OCI-LY7 (cell line): Measurements from ENCODE around the gene ANO10. TPM values are rescaled to one million over a fixed set of nuclear protein-coding genes. Genes with fewer than 3 reads are reported as not detected.
"Not testable (repeated sequence)": the region's sequence is repeated elsewhere in the genome, so short reads cannot be mapped to it uniquely, and the experiment has no call there.

Experiments used
- BruUV-seq: library from RNA; stranded (reverse); fragments of 400-500 nt; replicated peaks from 2 replicates; lab custom pipeline; 2021; lab: Mats Ljungman, UMichigan
- CTCF ChIA-PET: fragments of 300-600 bp; sonication (Branson Sonifier 250); formaldehyde crosslinking; loops from one replicate; lab custom pipeline; 2022; ENCODE audit warnings: antibody characterized with exemption; ENCODE audit not compliant: unreplicated experiment; lab: Charles Lee
- POLR2A ChIA-PET: fragments of 300-600 bp; sonication (Branson Sonifier 250); formaldehyde crosslinking; loops from one replicate; lab custom pipeline; 2022; ENCODE audit warnings: antibody characterized with exemption; lab: Charles Lee
- DNase-seq: peaks from one replicate; pipeline ENCODE4 v3.0.0-alpha.2; 2015; ENCODE audit warnings: low spot score
- H2AFZ ChIP-seq: fragments of 200-600 bp; sonication (generic), shearing (Covaris generic); 2 replicates; pipeline ENCODE4 v1.6.1; 2014; ENCODE audit warnings: mild to moderate bottlenecking, antibody characterized with exemption, low read length, moderate library complexity
- H3K27ac ChIP-seq: fragments of 200-600 bp; sonication (generic); 2 replicates; pipeline ENCODE4 v1.5.1; 2014; ENCODE audit warnings: mixed run types, low read depth, mild to moderate bottlenecking, moderate library complexity, low read length, inconsistent platforms; ENCODE audit not compliant: poor library complexity, severe bottlenecking
- H3K36me3 ChIP-seq: fragments of 200-600 bp; sonication (generic); 2 replicates; pipeline ENCODE4 v1.6.1; 2014; ENCODE audit warnings: mild to moderate bottlenecking, antibody characterized with exemption, low read length, moderate library complexity, mixed read lengths; ENCODE audit not compliant: insufficient read depth
- H3K4me1 ChIP-seq: fragments of 200-600 bp; sonication (generic); 2 replicates; pipeline ENCODE4 v1.5.1; 2014; ENCODE audit warnings: mild to moderate bottlenecking, low read length; ENCODE audit not compliant: insufficient read depth, poor library complexity, severe bottlenecking
- H3K4me2 ChIP-seq: fragments of 200-600 bp; sonication (generic); 2 replicates; pipeline ENCODE4 v1.6.1; 2014; ENCODE audit warnings: mild to moderate bottlenecking, low read length
- H3K4me3 ChIP-seq: fragments of 200-600 bp; sonication (generic); 2 replicates; pipeline ENCODE4 v1.5.1; 2014; ENCODE audit warnings: mild to moderate bottlenecking, low read depth, low read length; ENCODE audit not compliant: poor library complexity, severe bottlenecking
- H3K79me2 ChIP-seq: fragments of 200-600 bp; sonication (generic); 2 replicates; pipeline ENCODE4 v1.6.1; 2016; ENCODE audit warnings: low read depth, mild to moderate bottlenecking, low read length, moderate library complexity, mixed read lengths; ENCODE audit not compliant: insufficient read depth
- H3K9me2 ChIP-seq: fragments of 200-600 bp; sonication (generic); 2 replicates; pipeline ENCODE4 v1.6.1; 2016; ENCODE audit warnings: mild to moderate bottlenecking, low read length, mixed read lengths; ENCODE audit not compliant: insufficient read depth
- H3K9me3 ChIP-seq: fragments of 200-600 bp; sonication (generic); 2 replicates; pipeline ENCODE4 v1.6.1; 2014; ENCODE audit warnings: mild to moderate bottlenecking, mixed run types, low read length, mixed read lengths
- H4K20me1 ChIP-seq: fragments of 200-600 bp; sonication (generic); 2 replicates; pipeline ENCODE4 v1.6.1; 2014; ENCODE audit warnings: mild to moderate bottlenecking, antibody characterized with exemption, low read length, moderate library complexity, mixed read lengths; ENCODE audit not compliant: insufficient read depth
- EZH2phosphoT487 ChIP-seq: fragments of 200-600 bp; sonication (generic); IDR thresholded peaks from 2 replicates; pipeline ENCODE4 v1.6.1; 2018; ENCODE audit warnings: low read depth, borderline replicate concordance, mild to moderate bottlenecking, mixed run types, antibody characterized with exemption, low read length, moderate library complexity, mixed read lengths
- intact Hi-C: fragments of 100-400 bp; cut with micrococcal nuclease; formaldehyde crosslinking; loops from one replicate; pipeline ENCODE4 v1.10.0; 2022; ENCODE audit not compliant: unreplicated experiment
- total RNA-seq, 2 experiments: library from RNA; depleted of rRNA in 1 of 2; stranded (reverse); fragments of >200 nt in 1 of 2; shearing (Covaris generic) in 1 of 2; gene quantifications; 2 replicates each; pipeline ENCODE4 v1.2.3, GENCODE V29; 2014 to 2022
- TF ChIP-seq, protein P1 (sequence below): fragments of 200-600 bp; sonication (generic); conservative IDR thresholded peaks from 2 replicates; pipeline ENCODE4 v1.5.1; 2014; ENCODE audit warnings: mild to moderate bottlenecking, antibody characterized with exemption, low read length, moderate library complexity, mixed read lengths

The ANO10 gene
- total RNA-seq, 2 experiments from 2014 or later = 2.2 to 5.8 TPM

DNA sequence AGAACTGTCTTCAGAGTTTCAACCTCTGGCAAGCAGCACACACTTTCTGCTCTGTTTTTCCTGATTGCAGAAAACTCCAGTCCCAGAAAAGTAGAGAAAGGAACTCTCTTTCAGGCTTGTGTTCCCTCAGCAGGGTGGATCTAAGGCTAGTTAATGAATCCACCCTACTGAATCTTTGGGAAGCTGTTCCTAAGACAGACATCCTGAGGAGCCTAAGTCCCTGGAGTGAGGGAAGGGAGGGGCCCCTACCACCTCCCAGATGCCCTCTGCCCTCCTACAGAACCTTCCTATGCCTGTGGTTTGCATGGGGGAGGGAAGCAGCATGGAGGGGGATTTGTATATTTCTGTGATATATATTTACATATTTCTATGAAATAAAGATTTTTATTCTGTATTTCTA lies 124.4 kb downstream of the ANO10 start:
- no TSS peak for BruUV-seq
- no peaks in the 10 kb centered on the region for H3K36me3 ChIP-seq

DNA sequence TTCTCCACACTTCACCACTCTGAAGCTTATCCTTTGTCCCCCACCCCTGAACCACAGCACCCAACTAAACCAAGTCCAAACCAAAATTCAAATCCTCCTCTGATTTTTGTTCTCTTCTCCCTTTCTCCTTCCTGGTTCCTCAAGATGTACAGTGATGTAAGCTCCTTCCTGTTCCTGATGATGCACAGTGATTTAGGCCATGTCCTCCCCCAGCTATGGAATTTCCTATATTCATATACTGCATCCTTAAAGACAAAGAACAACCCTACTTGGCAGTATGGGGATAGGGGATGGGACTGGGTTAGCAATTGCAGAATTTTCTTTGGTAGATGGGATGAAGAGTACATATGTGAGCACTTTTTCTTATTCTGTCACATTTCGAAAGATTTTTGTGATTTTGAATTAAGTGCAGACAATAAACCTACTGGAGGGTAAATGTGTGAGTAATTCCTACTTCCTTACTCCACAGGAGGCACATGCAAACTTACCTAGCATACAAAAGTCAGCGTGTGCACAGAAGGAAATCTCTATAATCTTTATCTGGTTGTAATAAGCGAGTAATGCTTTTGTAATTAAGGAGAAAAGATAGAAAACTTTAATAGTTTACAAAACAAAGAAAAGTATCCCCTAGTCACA lies 125.0 kb downstream of the ANO10 start:
- Histone ChIP-seq H3K27ac (no peak overlapping the region), H3K9me2 (no peaks in the 10 kb centered on the region), H3K4me2 (no peak overlapping the region), H4K20me1 (no peaks in the 10 kb centered on the region), H3K4me3 (no peak overlapping the region), H3K4me1 (no peaks in the 10 kb centered on the region), H2AFZ (no peak overlapping the region), H3K9me3 (no peaks in the 10 kb centered on the region), H3K79me2 (no peaks in the 10 kb centered on the region), H3K36me3 (no peaks in the 10 kb centered on the region)
- intact Hi-C loops = no loop called here
- no TSS peak for BruUV-seq
- no peak for DNase-seq
- CTCF ChIA-PET = no interaction called here
- TF ChIP-seq, protein P1, sequence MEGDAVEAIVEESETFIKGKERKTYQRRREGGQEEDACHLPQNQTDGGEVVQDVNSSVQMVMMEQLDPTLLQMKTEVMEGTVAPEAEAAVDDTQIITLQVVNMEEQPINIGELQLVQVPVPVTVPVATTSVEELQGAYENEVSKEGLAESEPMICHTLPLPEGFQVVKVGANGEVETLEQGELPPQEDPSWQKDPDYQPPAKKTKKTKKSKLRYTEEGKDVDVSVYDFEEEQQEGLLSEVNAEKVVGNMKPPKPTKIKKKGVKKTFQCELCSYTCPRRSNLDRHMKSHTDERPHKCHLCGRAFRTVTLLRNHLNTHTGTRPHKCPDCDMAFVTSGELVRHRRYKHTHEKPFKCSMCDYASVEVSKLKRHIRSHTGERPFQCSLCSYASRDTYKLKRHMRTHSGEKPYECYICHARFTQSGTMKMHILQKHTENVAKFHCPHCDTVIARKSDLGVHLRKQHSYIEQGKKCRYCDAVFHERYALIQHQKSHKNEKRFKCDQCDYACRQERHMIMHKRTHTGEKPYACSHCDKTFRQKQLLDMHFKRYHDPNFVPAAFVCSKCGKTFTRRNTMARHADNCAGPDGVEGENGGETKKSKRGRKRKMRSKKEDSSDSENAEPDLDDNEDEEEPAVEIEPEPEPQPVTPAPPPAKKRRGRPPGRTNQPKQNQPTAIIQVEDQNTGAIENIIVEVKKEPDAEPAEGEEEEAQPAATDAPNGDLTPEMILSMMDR = no peak
- no peak for TF ChIP-seq EZH2phosphoT487
- POLR2A ChIA-PET = interaction anchor here (0.6 kb wide), 1 partner anchor 856 kb away, joined by 3 read pairs; no protein-coding TSS in a partner anchor

More for the DNA sequence above, 124.4 kb downstream of the ANO10 start:
- no peaks in the 10 kb centered on the region for H3K79me2 ChIP-seq
- ChIA-PET CTCF (no interaction called here), POLR2A (no interaction called here)
- no peaks in the 10 kb centered on the region for H3K9me3 ChIP-seq
- H3K4me1 ChIP-seq = no peaks in the 10 kb centered on the region
- H2AFZ ChIP-seq = no peak overlapping the region
- H3K4me3 ChIP-seq = no peak overlapping the region
- no peak overlapping the region for H3K4me2 ChIP-seq
- no peak for TF ChIP-seq EZH2phosphoT487
- TF ChIP-seq, protein P1 = no peak
- no peak overlapping the region for H3K27ac ChIP-seq
- no peak for DNase-seq
- intact Hi-C loops = no loop called here
- no peaks in the 10 kb centered on the region for H3K9me2 ChIP-seq
- no peaks in the 10 kb centered on the region for H4K20me1 ChIP-seq

DNA sequence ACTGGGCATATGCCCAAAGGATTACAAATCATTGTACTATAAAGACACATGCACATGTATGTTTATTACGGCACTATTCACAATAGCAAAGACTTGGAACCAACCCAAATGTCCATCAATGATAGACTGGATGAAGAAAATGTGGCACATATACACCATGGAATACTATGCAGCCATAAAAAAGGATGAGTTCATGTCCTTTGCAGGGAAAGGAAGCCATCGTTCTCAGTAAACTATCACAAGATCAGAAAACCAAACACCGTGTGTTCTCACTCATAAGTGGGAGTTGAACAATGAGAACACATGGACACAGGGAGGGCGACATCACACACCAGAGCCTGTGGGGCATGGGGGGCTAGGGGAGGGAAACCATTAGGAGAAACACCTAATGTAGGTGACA lies 128.9 kb downstream of the ANO10 start:
- H3K9me3 ChIP-seq, H3K36me3 ChIP-seq, BruUV-seq, H3K9me2 ChIP-seq, H2AFZ ChIP-seq, H3K4me3 ChIP-seq, POLR2A ChIA-PET, H3K4me1 ChIP-seq, DNase-seq, H4K20me1 ChIP-seq, intact Hi-C loops, H3K79me2 ChIP-seq, H3K27ac ChIP-seq, H3K4me2 ChIP-seq, CTCF ChIA-PET: not testable (repeated sequence)

DNA sequence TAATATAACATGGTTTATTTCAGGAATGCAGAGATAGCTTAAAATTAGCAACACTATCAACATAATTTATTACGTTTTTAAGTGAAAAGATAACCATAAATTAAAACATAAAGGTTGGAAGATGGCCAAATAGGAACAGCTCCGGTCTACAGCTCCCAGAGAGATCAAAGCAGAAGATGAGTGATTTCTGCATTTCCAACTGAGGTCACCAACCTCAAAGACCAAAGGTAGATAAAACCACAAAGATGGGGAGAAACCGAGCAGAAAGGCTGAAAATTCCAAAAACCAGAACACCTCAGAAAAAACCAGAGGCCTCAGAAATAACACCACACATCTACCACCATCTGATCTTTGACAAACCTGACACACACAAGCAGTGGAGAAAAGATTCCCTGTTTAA lies 130.0 kb downstream of the ANO10 start:
- DNase-seq, H3K4me2 ChIP-seq, H3K9me3 ChIP-seq, H3K4me1 ChIP-seq, H3K36me3 ChIP-seq, H3K4me3 ChIP-seq, intact Hi-C loops, H2AFZ ChIP-seq, H4K20me1 ChIP-seq, POLR2A ChIA-PET, H3K79me2 ChIP-seq, H3K9me2 ChIP-seq, BruUV-seq, H3K27ac ChIP-seq, CTCF ChIA-PET: not testable (repeated sequence)
